Measurements from ENCODE around the gene ITGB2.

ITGB2 gene

GRCh38 chr21:44918581-44919033 lies 2.1 kb downstream of the ITGB2 start:
- no peak for DNase-seq (ENCODE audit: low read depth)
- peak overlapping the region; percentile 92 for H3K4me3 ChIP-seq (ENCODE audit: low read depth, low read length)
- TF ChIP-seq, protein P1, sequence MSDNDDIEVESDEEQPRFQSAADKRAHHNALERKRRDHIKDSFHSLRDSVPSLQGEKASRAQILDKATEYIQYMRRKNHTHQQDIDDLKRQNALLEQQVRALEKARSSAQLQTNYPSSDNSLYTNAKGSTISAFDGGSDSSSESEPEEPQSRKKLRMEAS (IDR thresholded peaks at IDR 0.05; ENCODE audit: low read depth, low read length) = no peak
- TF ChIP-seq POLR2A (IDR thresholded peaks at IDR 0.05; ENCODE audit: extremely low read depth, insufficient read length) = no peak
- TF ChIP-seq, protein P2, sequence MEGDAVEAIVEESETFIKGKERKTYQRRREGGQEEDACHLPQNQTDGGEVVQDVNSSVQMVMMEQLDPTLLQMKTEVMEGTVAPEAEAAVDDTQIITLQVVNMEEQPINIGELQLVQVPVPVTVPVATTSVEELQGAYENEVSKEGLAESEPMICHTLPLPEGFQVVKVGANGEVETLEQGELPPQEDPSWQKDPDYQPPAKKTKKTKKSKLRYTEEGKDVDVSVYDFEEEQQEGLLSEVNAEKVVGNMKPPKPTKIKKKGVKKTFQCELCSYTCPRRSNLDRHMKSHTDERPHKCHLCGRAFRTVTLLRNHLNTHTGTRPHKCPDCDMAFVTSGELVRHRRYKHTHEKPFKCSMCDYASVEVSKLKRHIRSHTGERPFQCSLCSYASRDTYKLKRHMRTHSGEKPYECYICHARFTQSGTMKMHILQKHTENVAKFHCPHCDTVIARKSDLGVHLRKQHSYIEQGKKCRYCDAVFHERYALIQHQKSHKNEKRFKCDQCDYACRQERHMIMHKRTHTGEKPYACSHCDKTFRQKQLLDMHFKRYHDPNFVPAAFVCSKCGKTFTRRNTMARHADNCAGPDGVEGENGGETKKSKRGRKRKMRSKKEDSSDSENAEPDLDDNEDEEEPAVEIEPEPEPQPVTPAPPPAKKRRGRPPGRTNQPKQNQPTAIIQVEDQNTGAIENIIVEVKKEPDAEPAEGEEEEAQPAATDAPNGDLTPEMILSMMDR (IDR thresholded peaks at IDR 0.05; ENCODE audit: low read depth, low read length) = no peak
- TF ChIP-seq MYC (IDR thresholded peaks at IDR 0.05; ENCODE audit: low read depth, low read length) = no peak

- TF ChIP-seq MYC (IDR thresholded peaks at IDR 0.05; ENCODE audit: low read depth, low read length) = no peak
- no peak for TF ChIP-seq POLR2A (IDR thresholded peaks at IDR 0.05; ENCODE audit: extremely low read depth, insufficient read length)
- TF ChIP-seq, protein P1 (IDR thresholded peaks at IDR 0.05; ENCODE audit: low read depth, low read length) = no peak
- TF ChIP-seq, protein P2 (IDR thresholded peaks at IDR 0.05; ENCODE audit: low read depth, low read length) = no peak
- H3K4me3 ChIP-seq (ENCODE audit: low read depth, low read length) = no peak overlapping the region
- DNase-seq (ENCODE audit: low read depth) = no peak
Measured at GRCh38 chr21:44918107-44918470, 2.6 kb downstream of the ITGB2 start.

DNA sequence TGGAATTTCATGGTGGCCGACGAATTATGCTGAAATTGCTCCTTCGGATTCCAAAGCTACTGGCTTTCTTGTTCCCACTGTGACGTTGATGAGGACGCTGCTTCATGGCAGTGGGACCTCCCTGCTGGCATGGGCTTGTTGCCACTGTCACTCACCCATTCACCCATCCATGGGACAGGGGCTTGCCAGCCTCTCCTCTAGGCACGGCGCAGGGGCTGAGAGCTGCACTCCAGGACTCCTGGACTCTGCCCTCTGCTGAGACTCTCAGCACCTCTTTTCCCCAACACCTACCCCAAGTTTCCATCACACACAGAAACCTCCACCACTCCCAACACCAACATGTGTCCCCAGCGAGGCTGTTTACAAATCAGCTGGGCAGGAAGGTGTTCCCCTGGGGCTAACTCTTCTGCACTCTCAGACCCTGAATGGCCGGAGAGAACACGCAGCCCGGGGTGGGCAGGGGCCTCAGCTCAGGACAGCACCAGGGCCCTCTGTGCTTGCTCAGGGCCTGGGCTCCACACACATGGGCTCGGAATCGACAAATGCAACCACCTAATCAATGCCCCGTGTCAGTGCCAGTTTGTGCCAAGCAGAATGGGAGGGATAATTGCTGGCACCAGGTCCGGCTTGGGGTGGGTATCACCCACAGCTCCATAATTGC lies 3.1 kb downstream of the ITGB2 start:
- no peak for DNase-seq (ENCODE audit: low read depth)

GRCh38 chr21:44916965-44917364 lies 3.7 kb downstream of the ITGB2 start:
- H3K4me3 ChIP-seq (ENCODE audit: low read depth, low read length) = no peak overlapping the region
- TF ChIP-seq, protein P1 (IDR thresholded peaks at IDR 0.05; ENCODE audit: low read depth, low read length) = no peak
- no peak for TF ChIP-seq POLR2A (IDR thresholded peaks at IDR 0.05; ENCODE audit: extremely low read depth, insufficient read length)
- TF ChIP-seq MYC (IDR thresholded peaks at IDR 0.05; ENCODE audit: low read depth, low read length) = no peak
- TF ChIP-seq, protein P2 (IDR thresholded peaks at IDR 0.05; ENCODE audit: low read depth, low read length) = no peak
- no peak for DNase-seq (ENCODE audit: low read depth)

More for the DNA sequence above, 3.1 kb downstream of the ITGB2 start:
- no peak for TF ChIP-seq POLR2A (IDR thresholded peaks at IDR 0.05; ENCODE audit: extremely low read depth, insufficient read length)
- TF ChIP-seq, protein P2 (IDR thresholded peaks at IDR 0.05; ENCODE audit: low read depth, low read length) = no peak
- TF ChIP-seq, protein P1 (IDR thresholded peaks at IDR 0.05; ENCODE audit: low read depth, low read length) = no peak
- no peak for TF ChIP-seq MYC (IDR thresholded peaks at IDR 0.05; ENCODE audit: low read depth, low read length)
- no peak overlapping the region for H3K4me3 ChIP-seq (ENCODE audit: low read depth, low read length)

DNA sequence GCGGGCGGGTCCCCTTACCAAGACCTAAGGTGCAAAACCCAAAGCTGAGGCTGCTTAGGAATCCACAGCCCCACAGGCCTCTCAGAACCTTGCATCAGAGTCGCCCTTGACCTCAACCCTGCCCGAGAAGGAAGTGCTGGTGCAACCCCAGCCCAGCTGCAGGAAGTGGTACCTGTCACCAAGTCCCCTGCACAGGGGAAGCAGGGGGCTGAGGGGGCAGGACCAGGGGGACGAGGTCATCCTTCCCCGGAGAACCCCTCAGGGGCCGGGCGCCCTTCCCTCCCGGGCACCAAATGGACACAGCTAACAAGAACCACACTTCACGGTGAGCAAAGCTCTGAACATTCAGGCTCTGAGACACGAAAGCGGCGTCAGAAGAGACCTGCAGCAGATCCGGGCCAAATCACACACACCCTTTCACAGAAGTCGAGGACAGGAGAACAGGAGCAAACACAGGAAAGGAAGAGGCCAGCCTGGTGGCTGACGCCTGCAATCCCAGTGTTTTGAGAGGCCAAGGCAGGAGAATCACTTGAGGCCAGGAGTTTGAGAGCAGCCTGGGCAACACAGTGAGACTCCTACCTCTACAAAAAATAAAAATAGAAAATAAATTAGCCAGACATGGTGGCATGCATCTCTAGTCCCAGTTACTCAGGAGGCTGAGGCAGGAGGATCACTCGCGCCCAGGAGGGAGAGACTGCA lies 6.4 kb downstream of the ITGB2 start:
- DNase-seq (ENCODE audit: low read depth) = peak; percentile 90
- no peak overlapping the region for H3K4me3 ChIP-seq (ENCODE audit: low read depth, low read length)

More for the DNA sequence above, 6.4 kb downstream of the ITGB2 start:
- TF ChIP-seq, protein P1 (IDR thresholded peaks at IDR 0.05; ENCODE audit: low read depth, low read length) = 0 out of 2 replicates have a peak, but pooled peaks have one; percentile 15
- TF ChIP-seq POLR2A (IDR thresholded peaks at IDR 0.05; ENCODE audit: extremely low read depth, insufficient read length) (no peak), MYC (IDR thresholded peaks at IDR 0.05; ENCODE audit: low read depth, low read length) (no peak)

All from NB4 (cell line).